ENCODE data around the gene PSTPIP1.

PSTPIP1 gene

GRCh38 chr15:77046704-77047412, 51.9 kb downstream of the PSTPIP1 start:
- no peak for DNase-seq

- no peak for DNase-seq
Measured at GRCh38 chr15:77048135-77048876, 53.4 kb downstream of the PSTPIP1 start.

DNA sequence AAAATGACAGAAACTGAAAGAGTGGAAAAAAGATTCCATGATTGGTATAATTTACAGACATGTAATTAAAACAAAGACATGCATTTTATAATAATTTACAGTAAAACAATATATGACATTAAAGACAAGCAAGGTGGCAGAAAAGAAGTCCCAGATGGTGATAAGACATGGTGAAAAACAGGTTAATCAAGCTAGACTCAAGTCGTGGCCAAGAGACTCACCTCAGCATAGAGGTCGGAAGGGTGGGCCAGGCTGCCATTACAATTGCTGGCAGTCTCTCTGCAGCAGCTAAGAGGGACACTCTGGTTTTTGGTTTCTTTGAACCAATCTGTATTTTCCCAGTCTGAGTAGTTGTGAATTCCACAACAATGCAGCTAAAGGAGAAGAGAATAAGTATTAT, 57.6 kb downstream of the PSTPIP1 start:
- DNase-seq = no peak

GRCh38 chr15:77053709-77054108, 58.8 kb downstream of the PSTPIP1 start:
- no peak for DNase-seq

DNA sequence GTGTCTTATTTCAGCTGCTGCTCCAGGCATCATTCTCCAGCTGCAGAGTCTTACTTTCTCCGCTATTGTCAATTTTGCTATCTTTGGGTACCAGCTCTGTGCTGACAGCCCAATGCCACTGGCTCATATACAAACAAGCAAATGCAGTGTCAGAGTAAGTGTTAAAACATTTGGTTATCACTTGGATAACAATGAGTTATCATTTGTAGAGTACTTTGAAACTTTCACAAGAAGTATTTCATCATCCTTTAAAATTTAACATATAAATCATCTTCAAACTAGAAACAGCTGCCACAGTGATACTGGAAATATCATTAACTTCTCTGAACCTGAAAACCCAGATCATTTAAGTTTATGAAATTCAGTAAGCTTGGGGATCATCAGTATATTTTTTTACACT, 62.1 kb downstream of the PSTPIP1 start:
- no peak for DNase-seq

DNA sequence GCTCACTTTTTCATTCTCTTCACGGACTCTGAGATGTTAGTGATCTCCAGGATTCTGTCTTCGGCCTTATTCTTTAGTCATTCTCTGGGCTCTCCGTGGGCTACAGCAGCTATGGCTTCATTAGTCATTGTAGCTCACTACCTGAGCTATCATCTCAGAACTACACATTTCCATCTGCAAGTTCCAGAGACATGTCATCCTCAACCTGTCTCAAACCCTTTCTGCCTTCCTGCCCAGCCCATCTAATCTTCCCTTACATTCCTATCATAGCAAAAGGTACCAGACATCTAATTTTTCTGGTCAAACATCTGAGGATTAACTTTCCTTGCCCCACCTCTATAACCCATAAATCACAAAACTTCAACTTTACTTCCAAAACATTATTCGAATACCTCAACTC, 62.8 kb downstream of the PSTPIP1 start:
- DNase-seq = no peak

- DNase-seq = no peak
Measured at GRCh38 chr15:77058468-77058867, 63.5 kb downstream of the PSTPIP1 start.

- peak; percentile 57 for DNase-seq
Measured at GRCh38 chr15:77059786-77060361, 64.9 kb downstream of the PSTPIP1 start.

DNA sequence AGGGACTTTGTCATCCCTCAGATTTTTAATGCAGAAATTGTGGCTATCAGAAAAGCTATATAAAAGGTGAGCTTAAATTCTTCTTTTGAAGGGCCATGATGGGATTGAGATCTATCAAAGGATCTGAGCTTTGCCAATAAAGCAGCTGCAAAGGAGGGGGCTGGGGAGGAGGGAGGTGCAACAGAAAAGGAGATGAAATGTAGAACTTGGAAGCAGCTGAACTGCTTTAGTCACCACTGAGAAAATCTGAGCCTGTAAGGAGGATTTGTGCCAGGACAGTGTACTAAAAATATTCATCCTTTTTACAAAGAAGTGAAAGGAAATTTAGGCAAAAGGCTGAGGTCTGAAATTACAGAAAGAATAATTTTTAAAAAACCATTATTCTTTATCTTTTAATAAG, 65.6 kb downstream of the PSTPIP1 start:
- DNase-seq = no peak

DNA sequence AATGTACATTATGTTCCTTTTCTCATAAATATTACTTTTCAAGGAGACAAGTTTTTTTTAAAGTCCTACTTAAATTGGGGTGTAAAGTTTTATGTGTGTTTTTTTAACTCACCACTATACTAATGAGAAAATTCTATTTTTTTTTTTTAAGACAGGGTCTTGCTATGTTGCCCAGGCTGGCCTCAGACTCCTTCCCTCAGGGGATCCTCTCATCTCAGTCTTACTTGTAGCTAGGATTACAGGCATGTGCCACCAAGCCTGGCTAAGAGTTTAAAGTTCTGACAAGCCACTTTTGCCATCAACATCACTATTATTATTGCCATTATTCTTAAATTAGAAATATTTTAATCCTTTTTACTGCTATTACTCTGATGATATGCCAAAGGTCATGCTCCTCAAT, 68.3 kb downstream of the PSTPIP1 start:
- no peak for DNase-seq

GRCh38 chr15:77064063-77064462, 69.1 kb downstream of the PSTPIP1 start:
- no peak for DNase-seq

DNA sequence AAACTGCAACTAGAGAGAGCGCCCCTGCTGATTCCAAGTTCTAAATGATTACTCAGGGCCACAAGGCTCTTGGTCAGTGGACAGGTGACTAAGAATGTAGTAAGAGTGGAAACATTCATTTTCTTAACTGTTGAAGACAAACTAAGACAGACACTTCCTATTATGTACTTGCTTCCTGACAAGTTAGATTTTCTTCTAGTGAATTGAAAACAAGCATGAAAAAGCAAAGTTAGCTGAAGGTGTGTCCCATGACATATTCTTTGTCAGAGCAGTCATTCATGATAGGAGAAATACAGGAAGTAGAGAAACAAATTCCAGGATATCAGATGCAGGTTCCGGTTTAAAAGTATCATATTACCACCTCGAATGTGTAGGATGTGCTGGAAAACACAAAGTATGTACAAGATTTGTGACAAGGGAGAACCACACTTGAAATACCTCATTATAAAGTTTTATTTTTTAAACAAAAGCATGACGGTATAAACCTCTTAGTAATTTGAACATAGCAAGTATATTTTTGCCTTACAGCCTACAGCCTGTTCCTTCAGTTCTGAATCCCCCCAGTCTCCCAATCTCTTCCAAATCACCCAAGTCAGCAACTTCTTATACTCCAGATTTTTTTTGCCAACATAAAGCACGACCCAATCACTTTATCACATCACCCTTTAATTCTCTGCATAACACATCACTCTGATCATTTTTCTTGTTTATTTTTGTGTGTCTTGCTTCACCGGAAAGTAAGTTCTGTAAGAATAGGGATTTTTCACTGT, 69.8 kb downstream of the PSTPIP1 start:
- DNase-seq = no peak

GRCh38 chr15:77066971-77067690, 72.2 kb downstream of the PSTPIP1 start:
- DNase-seq = no peak

DNA sequence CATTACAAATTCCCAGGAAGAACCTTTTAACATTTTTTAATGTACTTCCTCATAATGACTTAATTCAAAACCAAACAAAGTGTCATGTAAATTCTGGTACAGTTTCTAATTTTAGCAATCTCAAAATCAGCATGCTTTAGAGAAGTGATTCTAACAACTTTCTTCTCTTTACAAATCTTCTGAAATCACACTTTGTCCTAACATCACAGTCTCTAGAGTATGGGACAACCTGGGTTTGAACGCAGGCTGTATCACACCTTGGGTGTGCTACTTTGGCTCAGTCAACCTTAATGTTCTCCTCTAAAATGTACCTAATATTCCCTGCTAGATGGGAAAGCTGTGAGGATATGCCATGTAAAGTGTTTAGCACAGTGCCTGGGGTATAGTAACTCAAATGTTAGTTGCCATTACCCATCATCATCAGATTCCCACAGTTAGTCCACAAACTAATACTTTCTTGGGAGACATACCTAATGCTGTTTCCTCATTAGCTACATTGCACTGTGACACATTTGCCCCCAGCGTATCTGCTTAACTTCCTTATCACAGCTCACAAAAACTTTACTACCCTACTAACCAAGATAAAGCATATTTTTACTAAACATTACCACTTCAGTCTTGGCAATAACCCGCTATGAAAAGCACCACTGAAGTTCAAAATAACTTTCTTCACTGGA, 72.9 kb downstream of the PSTPIP1 start:
- DNase-seq = no peak

DNA sequence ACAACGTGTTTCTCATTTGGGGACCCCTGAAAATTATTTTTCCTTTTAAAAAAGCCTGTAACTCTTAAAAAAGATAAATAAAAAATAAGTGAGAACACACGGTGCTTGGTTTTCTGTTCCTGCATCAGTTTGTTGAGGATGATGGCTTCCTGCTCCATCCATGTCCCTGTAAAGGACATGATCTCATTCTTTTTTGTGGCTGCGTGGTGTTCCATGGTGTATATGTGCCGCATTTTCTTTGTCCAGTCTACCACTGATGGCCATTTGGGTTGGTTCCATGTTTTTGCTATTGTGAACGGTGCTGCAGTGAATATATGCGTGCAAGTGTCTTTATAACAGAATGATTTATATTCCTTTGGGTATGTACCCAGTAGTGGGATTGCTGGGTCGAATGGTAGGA, 73.7 kb downstream of the PSTPIP1 start:
- DNase-seq = no peak

DNA sequence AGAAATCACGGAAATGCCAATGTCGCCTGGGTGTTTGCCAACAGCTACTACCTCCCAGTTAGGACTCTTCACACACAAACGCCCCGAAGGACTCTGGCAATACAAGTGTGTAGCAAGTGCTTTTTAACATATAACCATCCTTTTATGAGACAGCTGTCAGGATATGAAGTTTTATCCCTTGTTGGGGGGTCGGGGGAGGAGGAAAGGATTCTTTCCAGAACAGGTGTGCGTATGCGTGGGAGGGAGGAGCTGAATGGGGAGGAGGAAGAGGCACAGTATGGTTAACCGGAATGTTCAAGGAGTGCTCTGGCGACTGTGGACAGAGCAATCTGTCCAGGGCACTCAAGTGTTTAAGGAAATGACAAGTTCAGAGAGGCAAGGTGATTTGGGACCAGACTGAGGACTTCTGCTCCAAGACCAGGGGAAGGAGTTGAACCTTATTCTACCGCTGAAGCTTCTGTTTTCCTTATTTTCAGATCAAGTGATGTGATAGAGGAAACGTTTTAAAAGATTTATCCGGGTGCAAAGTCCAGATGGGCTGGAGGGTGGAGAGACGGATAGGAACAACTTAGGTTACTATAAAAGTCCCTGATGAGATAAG, 74.7 kb downstream of the PSTPIP1 start:
- DNase-seq = peak; percentile 39

DNA sequence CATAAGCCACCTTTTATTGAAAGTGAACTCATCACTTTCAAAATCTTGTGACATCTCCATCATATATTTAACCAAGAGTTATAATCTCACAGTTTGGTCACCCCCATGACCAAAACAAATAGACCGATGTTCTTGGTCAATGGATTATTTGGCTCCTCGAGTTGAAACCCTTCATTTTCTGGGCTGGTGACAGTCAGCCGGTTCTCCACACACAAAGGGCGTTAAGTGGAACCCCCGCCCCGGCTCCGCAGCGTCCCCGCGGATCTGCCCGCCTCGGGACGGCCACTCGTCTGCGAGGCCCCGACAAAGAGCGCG, 75.2 kb downstream of the PSTPIP1 start:
- no peak for DNase-seq

- DNase-seq = peak; percentile 97
Measured at GRCh38 chr15:77070495-77071304, 75.8 kb downstream of the PSTPIP1 start, which contains the start of gene TSPAN3. Gene TSPAN3, minus strand, starts transcription at chr15:77071109. Its CDS starts 155 bp downstream, at chr15:77070954.

DNA sequence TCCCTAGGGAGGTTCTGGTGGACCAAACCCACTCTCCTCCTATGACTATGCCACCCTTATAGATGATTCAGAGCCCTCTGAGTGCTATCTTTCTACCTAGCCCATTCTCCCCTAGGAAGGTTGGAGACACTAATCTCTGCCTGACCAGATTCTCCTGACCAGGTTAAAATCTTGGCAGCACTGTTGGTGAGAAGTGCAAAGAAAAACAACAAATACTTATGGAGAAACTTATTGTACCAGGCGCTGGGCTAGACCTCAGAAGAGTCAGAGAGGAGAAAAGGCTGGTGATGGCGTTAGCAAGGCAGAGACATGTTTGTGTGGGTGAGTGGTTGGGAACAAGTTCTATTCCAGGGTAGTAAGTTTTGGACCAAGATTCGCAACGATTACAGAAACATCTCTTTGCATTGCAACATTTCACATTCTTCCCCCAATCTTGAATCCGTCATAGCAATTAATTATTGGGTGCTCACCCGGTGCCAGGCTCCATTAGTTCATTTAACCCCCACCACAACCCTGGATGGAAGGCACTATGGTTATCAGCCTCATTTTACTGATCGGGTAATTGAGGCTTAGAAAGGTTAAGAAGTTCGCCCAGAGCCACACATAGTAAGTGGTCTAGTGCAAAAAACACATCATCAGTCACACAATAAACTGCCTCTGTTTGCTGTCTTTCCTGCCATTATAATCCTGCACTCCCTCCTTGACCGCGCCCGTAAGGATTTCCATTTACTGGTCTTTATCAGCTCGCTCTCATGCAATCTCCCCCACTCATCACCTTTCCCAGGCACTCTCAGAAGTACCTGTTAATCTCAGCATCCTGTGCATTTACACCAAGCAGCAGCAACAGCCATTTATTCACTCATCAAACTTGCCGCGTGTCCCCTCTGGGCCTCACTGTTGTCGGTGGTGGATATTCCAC, 76.6 kb downstream of the PSTPIP1 start:
- DNase-seq = no peak

DNA sequence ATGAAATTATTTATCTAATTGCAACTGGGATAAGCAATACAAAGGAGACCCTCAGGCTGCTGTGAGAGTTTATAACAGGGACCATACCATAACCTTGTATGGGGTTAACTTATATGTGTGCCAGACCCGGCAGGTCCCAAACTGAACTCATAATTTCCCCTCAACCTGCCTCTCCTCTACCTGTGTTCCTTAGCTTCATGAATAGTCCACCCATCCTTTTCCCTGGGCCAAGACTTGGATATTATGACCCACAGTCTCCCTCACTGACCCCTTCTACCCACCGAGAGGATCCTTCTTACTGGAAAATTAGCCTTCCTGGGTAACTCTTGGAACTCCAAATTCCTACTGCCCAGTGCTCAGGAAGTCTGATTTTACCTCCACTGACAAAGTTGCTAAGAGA, 79.4 kb downstream of the PSTPIP1 start:
- no peak for DNase-seq
